GM21737 (cell line): ENCODE results near the gene TMPRSS6.
"Not testable (repeated sequence)": the region's sequence is repeated elsewhere in the genome, so short reads cannot be mapped to it uniquely, and the experiment has no call there.

ENCODE experiments used
- ATAC-seq: cut with Tn5 transposase; IDR thresholded peaks from one replicate; pipeline ENCODE4 v1.9.1; 2021; ENCODE audit warnings: mild to moderate bottlenecking, moderate library complexity; ENCODE audit not compliant: unreplicated experiment

Gene TMPRSS6

DNA sequence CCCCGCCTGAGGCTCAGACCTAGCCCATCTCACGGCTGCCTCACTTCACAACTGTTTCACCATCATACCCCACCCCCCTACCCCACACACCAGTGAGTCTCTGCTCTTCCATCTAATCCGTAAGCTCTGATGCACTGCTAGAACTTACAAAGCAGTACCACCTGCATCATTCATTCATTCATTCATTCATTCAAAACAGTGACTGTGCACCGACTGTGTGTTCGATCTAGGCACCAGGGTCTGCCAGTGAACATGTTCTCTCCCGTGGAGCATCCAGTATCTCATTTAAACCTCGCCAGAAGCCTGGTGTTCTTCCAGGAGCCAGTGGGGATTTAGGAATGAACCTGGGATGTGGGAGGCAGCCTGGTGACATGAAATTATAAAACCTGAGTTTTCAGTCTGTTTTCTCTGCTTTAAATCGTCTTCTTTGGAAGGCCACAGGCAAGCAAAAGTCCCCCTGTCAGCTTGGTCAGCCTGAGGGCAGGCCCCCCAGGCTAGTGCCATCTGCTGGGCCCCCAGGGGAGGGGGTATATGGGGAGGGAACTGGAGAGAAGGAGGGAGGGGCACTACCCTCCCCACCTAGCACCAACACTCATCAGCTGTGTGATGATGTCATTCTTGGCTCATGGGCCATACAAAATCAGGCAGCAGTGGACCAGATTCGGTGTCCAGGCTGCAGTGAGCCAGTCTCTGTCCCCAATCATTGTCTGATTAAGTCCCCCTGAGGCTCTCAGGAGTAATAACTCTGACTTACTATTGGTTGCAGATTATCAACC lies 18.4 kb downstream of the TMPRSS6 start:
- ATAC-seq, result no peak

- no peak for ATAC-seq
Measured at GRCh38 chr22:37089434-37089833, 20.1 kb downstream of the TMPRSS6 start.

GRCh38 chr22:37088750-37089408 lies 20.6 kb downstream of the TMPRSS6 start:
- no peak for ATAC-seq

- ATAC-seq, result no peak
Measured at GRCh38 chr22:37088108-37088605, 21.4 kb downstream of the TMPRSS6 start.

DNA sequence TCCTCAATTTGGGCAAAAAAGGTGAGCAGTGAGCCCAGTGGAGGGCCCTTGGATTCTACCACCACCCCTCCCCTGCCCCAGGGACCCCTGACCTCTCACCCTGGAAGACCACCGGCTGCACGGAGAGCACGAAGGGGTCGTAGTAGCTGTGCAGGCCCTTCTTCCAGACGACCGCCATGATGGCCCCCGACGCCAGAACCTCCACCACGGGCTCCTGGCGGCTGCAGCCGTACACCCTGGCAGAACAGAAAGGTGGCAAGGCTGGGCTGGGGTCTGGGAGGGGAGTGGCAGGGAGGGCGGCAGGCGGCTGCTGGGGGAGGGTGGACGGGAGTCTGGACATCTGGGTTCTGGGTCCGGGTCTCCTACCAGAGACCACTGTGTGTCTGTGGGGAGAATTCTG lies 23.3 kb downstream of the TMPRSS6 start:
- ATAC-seq, result no peak

- no peak for ATAC-seq
Measured at GRCh38 chr22:37084385-37084784, 25.1 kb downstream of the TMPRSS6 start.

DNA sequence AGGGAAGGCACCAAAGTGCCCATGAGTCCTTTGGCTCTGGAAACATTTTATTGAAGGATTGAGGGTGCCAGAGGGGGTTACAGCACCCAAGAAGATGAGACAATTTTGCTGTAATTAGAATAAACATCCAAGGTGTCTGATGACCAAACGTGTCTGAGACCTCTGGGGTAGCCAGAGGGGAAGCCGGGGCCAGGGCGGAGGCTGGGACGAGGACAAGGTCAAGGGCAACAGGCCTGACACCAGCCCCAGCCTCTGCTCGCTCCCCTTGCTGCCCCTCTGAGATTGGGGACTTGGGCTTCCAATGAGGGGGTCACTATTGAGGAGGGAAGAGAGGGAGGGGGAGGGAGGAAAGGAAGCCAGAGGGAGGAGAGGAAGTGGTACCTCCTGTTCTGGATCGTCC lies 25.6 kb downstream of the TMPRSS6 start:
- no peak for ATAC-seq

DNA sequence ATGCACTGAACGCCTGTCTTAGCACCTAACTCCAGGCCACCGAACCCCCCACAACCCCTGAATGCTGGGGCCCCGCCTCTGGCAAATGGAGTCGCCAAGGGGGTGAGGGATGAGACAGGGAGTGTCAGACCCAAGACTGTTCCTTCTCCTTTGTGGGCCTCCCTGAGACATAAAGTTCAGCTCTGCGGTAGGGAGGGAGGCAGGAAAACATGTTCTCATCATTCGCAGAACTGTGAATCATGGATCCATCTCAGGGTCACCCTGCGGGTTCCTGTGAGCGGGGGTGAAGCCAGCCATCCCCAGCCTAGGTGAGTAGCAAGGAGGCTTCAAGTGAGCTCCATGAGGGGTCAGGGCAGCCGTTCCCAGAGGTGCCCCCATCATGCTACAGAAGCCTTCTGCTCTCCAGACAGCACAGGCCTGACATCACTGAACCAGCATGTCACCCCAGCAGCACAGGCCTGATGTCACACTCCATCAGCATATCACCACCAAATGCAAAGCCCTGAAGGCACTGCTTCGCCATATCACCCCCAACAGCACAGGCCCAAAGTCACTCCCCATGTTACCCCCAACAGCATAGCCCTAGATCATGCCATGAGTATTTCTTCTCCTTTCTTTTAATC lies 27.2 kb downstream of the TMPRSS6 start:
- no peak for ATAC-seq

GRCh38 chr22:37080838-37081237 lies 28.7 kb downstream of the TMPRSS6 start:
- ATAC-seq, result no peak

DNA sequence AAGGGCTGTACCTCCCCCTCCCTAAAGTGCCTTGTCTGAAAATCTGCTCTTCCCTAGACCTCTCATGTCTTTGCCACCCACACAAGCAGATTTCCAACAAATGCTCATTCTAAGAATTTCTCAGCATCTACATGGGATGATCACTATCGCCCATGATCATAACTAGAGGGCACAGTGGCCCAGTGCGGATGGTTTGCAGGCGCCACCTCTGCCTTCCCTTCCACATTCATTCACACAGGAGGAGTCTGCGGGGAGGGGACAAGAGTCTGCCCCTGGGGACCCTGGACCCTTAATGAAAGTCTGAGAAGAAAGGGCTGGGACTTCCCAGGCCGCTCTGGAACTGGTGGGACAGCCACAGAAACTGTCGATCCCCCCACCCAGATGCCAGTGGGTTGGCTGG lies 29.1 kb downstream of the TMPRSS6 start:
- ATAC-seq, result no peak

DNA sequence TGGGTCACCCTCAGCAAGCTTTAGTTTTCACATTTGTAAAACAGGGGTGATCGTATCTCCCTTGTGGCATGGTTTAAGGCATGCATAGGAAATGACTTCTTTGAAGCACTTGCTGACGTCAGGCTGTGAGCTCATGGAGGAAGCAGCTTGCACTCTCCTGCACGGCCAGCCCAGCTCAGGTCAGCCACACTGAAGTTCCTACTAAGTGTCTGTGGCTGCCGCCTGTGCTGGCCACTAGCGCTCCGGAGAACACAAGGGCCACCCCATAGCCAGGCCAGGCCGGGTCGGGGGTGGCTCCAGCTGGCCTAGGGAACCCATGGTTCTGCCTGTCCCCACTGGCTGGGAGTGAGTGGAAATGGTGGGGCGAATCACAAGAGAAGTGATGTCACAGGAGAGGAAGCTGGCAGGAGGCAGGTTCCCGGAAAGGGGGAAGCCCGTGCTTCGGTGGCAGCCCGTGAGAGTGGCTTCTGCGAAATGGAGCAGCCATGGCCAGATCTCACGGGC lies 29.8 kb downstream of the TMPRSS6 start:
- no peak for ATAC-seq

- ATAC-seq, result no peak
Measured at GRCh38 chr22:37079158-37079557, 30.4 kb downstream of the TMPRSS6 start.

DNA sequence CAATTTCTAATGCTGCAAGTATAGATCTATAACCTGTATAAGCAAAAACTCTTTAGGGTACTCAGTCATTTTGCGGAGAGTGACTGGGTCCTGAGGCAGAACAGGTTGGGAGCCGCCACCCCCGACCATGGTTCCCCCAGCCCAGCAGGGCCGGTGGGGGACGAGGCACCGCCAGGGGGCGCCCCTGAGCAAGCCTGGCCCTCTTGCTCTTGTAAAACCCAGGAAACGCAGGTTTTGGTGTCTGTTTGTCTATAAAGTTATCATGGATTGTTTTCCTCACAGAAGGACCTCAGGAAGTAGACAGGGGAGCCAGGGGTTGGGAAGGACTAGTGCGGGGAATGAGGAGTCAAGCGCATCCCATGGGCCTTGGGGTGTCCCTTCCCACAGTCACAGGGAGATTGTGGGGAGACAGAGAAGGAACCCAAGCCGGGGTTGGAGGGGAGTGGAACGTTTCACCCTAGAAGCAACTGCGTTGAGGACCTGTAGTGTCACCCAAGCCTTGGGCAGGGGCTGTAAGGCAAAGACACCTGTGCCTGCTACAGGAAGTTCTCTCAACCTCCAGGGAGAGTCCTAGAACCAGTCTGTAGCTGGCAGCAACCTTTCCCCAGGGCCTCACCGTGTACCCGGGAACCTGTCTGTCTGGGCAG lies 31.6 kb downstream of the TMPRSS6 start:
- ATAC-seq, result no peak

- no peak for ATAC-seq
Measured at GRCh38 chr22:37075822-37076433, 33.6 kb downstream of the TMPRSS6 start.

DNA sequence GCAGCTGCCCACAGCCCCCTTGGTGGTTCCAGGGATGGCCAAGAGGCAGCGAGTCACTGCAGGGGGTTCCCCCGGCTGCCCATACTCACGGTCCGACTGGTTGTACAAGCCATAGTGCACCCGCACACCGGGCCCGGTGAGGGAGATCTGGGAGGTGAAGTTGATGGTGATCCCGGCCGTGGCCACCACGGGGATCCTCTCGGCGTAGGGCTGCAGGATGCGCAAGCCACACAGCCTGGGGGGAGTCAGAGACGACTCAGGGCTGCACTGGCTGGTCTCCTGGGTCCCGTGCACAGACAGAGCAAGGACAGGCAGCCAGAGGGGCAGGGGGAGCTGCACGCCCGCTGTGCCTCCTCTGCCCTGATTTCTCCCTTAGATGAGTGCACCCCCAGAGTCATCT lies 34.5 kb downstream of the TMPRSS6 start:
- no peak for ATAC-seq

DNA sequence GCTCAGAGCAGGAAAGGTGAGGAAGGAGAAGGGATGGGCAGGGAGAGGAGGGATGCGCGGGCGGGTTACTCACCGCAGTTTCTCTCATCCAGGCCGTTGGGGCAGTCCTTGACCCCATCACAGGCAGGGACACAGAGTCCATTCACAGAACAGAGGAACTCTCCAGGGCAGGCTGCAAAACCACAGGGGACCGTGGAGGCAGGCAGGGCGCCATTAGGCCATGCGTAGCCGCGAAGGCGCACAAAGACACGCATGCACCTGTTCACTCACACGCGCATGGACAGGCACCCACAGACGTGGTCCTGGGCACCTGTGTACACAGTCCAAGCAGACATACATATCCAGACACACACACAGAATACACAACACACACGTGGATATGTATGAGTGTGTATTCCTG lies 35.0 kb downstream of the TMPRSS6 start:
- no peak for ATAC-seq

DNA sequence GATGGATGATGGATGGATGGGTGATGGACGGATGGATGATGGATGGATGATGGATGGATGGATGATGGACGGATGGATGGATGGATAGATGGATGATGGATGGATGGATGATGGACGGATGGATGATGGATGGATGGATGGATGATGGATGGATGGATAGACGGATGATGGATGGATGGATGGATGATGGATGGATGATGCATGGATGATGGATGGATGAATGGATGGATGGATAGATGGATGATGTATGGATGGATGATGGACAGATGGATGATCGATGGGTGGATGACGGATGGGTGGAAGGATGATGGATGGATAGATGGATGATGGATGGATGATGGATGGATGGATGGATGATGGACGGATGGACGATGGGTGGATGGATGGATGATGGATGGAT lies 36.8 kb downstream of the TMPRSS6 start:
- no peak for ATAC-seq

DNA sequence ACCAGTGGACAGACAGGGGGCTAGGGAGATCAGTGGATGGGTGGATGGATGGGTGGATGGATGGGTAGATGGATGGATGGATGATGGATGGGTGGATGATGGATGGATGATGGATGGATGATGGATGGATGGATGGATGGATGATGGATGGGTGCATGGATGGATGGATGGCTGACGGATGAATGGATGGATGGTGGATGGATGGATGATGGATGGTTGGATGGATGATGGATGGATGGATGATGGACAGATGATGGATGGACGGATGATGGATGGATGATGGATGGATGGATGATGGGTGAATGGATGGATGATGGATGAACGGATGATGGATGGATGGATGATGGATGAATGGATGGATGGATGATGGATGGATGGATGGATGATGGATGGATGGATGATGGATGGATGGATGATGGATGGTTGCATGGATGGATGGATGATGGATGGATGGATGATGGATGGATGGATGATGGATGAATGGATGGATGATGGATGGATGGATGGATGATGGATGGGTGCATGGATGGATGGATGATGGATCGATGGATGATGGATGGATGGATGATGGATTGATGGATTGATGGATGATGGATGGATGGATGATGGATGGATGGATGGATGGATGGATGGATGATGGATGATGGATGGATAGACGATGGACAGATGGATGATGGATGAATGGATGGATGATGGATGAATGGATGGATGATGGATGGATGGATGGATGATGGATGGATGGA lies 37.5 kb downstream of the TMPRSS6 start:
- ATAC-seq, result not testable (repeated sequence)

- ATAC-seq, result no peak
Measured at GRCh38 chr22:37070744-37071143, 38.8 kb downstream of the TMPRSS6 start.

DNA sequence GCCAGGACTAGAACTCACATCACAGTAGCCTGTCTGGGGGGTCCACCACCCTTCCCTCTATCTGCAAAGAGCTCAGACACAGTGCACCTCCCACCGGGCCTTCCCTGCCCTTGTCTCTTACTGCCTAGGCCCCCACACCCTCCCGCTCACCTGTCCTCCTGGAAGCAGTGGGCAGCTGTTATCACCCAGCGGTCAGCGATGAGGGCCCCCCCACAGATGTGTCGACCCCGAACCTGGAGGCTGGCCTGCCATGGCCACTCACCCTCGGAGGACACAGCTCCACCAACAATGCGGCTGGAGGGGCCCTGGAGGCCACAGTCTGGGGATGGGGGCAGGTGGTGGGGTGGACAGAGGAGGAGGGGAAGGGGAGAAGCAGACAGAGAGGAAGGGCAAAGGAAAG lies 39.2 kb downstream of the TMPRSS6 start:
- no peak for ATAC-seq
